Stimulated activated CD8-positive, alpha-beta memory T cell treated with anti-CD3 and anti-CD28 coated beads, Interleukin-4, amount 100 ng/mL, for 48 hours (primary cell): Measurements from ENCODE around the gene WEE1.
A peak's percentile ranks its signal among the peaks of the same experiment; 100 is the strongest.

Experiments
- DNase-seq: peaks from one replicate; pipeline ENCODE4 v3.0.0-alpha.2; 2020

Gene WEE1

GRCh38 chr11:9567401-9567800 is 6.1 kb upstream of the WEE1 start:
- DNase-seq = no peak

- DNase-seq = no peak
Observed at GRCh38 chr11:9568161-9568853, 5.2 kb upstream of the WEE1 start.

GRCh38 chr11:9568854-9569587 is 4.4 kb upstream of the WEE1 start:
- DNase-seq = no peak

- no peak for DNase-seq
Observed at GRCh38 chr11:9569588-9570164, 3.8 kb upstream of the WEE1 start.

GRCh38 chr11:9570313-9571025 is 3.0 kb upstream of the WEE1 start:
- no peak for DNase-seq

GRCh38 chr11:9571071-9571762 is 2.3 kb upstream of the WEE1 start:
- DNase-seq = no peak

- DNase-seq = no peak
Observed at GRCh38 chr11:9571763-9572115, 1.7 kb upstream of the WEE1 start.

- DNase-seq = no peak
Observed at GRCh38 chr11:9573775-9574621, 528 bp downstream of the WEE1 start.

- peak; percentile 42 for DNase-seq
Observed at GRCh38 chr11:9574622-9575259, 1.3 kb downstream of the WEE1 start.

- DNase-seq = no peak
Observed at GRCh38 chr11:9575260-9576240, 2.1 kb downstream of the WEE1 start.

- DNase-seq = no peak
Observed at GRCh38 chr11:9576701-9577381, 3.4 kb downstream of the WEE1 start.

- DNase-seq = no peak
Observed at GRCh38 chr11:9577556-9577955, 4.1 kb downstream of the WEE1 start.

- no peak for DNase-seq
Observed at GRCh38 chr11:9580894-9581293, 7.4 kb downstream of the WEE1 start.

- DNase-seq = no peak
Observed at GRCh38 chr11:9581556-9582161, 8.2 kb downstream of the WEE1 start.

- no peak for DNase-seq
Observed at GRCh38 chr11:9590717-9591116, 17.2 kb downstream of the WEE1 start.

- no peak for DNase-seq
Observed at GRCh38 chr11:9594267-9595046, 21.0 kb downstream of the WEE1 start.

GRCh38 chr11:9596926-9597464 is 23.5 kb downstream of the WEE1 start:
- no peak for DNase-seq

- no peak for DNase-seq
Observed at GRCh38 chr11:9600166-9600565, 26.7 kb downstream of the WEE1 start.
